Fibroblast of villous mesenchyme (primary cell): ENCODE measurements around the gene COQ5. TPM values are rescaled to one million over a fixed set of nuclear protein-coding genes. Genes with fewer than 3 reads are reported as not detected.
"Not testable (repeated sequence)": the region's sequence is repeated elsewhere in the genome, so short reads cannot be mapped to it uniquely, and the experiment has no call there.

Source experiments
- DNase-seq: peaks from one replicate; pipeline ENCODE4 v3.0.0-alpha.2; 2010; ENCODE audit warnings: low read depth
- H3K4me3 ChIP-seq: 2 replicates; pipeline ENCODE4 v1.5.1; 2011; ENCODE audit warnings: low read depth, mild to moderate bottlenecking, low read length
- total RNA-seq: library from RNA; depleted of rRNA; stranded (reverse); fragments of >200 nt; gene quantifications from 2 replicates; pipeline ENCODE4 v1.2.3, GENCODE V29; 2012
- TF ChIP-seq, protein P1 (sequence below): IDR thresholded peaks from 2 replicates; pipeline ENCODE4 v1.5.1; 2012; ENCODE audit warnings: low read depth, mild to moderate bottlenecking, low read length; ENCODE audit not compliant: insufficient read depth

COQ5 gene
- total RNA-seq, 1 donor = 29.8 TPM

DNA sequence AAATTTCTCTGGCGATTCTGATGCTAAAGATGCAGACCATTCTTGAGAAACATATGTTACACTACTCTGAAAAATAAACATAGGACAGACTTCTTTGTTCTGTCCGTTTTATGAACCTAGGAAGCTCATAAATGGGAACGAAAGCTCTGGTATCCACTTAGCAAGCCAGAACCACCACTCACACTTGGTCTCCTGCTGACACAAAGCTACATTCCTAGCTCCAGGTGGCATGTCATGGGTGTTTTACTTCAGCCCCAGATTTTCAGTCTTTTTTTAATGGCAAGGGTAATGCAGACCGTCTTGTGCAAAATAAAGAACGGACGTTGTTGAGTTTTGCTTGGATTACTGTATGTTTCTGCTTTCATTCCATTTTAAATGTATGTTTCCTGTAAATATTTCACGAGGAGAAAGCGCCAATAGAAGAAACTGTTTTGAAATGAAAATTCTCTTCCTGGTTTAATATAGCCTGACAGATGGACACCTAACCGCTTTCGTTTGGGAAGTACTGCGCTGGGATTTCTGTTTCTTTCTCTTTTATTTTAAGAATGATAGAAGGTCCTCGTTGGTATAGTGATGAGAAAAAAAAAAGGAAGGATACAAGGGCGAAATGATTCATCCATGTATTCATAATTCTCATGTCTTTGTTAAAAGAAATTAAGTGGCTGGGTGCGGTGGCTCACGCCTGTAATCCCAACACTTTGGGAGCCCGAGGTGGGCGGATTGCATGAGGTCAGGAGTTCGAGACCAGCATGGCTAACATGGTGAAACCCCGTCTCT is 871 bp upstream of the COQ5 start:
- TF ChIP-seq, protein P1, sequence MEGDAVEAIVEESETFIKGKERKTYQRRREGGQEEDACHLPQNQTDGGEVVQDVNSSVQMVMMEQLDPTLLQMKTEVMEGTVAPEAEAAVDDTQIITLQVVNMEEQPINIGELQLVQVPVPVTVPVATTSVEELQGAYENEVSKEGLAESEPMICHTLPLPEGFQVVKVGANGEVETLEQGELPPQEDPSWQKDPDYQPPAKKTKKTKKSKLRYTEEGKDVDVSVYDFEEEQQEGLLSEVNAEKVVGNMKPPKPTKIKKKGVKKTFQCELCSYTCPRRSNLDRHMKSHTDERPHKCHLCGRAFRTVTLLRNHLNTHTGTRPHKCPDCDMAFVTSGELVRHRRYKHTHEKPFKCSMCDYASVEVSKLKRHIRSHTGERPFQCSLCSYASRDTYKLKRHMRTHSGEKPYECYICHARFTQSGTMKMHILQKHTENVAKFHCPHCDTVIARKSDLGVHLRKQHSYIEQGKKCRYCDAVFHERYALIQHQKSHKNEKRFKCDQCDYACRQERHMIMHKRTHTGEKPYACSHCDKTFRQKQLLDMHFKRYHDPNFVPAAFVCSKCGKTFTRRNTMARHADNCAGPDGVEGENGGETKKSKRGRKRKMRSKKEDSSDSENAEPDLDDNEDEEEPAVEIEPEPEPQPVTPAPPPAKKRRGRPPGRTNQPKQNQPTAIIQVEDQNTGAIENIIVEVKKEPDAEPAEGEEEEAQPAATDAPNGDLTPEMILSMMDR = peak; percentile 8
- peak overlapping the region; percentile 60 for H3K4me3 ChIP-seq
- peak; percentile 70 for DNase-seq

DNA sequence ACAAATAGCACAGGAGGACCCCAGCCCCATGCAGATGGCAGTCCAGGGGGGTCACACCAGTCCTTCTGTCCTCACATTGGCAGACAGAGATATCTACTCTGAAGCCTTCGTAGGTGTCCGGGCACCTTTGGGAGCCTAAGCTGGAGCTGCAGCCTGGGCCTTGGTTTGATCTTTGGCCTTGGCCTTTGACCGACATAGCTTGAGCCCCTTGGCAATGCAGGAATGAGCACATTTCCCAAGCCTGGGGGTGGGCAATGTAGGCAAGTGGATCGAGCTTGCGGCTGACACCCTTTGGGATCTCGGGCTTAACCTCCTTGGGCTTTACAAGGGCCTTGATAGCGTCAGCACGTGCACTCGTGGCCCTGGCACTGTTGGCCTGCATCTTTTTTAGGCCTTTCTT is 6.4 kb downstream of the COQ5 start:
- no peak for DNase-seq
- H3K4me3 ChIP-seq = no peak overlapping the region
- TF ChIP-seq, protein P1 = no peak

DNA sequence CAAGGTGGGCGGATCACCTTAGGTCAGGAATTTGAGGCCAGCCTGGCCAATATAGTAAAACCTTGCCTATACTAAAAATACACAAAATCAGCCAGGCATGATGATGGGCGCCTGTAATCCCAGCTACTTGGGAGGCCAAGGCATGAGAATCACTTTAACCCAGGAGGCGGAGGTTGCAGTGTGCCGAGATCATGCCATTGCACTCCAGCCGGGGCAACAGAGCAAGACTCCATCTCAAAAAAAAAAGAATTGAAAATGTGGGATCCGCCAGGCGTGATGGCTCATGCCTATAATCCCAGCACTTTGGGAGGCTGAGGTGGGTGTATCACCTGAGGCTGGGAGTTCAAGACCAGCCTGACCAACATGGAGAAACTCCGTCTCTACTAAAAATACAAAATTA is 9.6 kb downstream of the COQ5 start:
- H3K4me3 ChIP-seq, DNase-seq: not testable (repeated sequence)

DNA sequence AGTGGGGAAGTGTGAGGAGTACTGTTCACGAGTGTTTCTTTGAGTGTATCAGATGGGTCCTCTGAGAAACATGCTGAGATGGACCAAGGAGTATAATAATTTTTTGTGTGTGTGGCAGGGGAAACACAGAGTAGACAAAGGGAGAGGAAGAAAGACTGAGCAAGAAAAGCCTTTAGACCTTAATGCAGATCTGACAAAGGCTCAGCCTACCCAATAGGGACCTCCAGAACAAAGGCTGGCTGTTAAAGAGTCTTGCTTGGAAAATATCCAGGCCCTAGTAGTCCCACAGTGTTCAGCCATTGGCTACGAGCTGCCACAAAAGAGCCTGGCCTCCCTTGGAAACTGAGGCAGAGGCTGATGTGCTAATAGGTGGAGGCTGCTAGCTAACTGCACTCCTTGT is 13.5 kb downstream of the COQ5 start:
- no peak overlapping the region for H3K4me3 ChIP-seq
- TF ChIP-seq, protein P1 = no peak
- no peak for DNase-seq

DNA sequence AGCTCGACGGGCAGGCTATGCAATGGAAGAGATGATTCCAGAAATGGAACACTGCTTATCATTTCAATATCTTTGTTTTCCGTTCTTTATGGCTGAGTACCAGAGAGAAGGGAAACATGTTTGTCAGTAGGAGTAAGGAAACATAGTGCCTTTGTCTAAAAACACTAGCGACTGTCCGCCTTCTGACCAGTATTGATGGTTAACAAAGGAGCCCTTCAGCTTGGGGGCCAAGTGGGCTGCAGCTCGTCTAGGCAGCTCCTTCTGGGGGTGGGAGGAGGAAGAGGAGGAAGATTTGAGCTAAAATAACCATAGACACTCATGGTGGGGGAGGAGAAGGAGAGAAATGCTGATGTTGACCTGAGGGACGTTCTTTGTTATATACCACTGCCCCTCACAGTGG is 15.0 kb downstream of the COQ5 start:
- TF ChIP-seq, protein P1 = no peak
- no peak overlapping the region for H3K4me3 ChIP-seq
- no peak for DNase-seq

DNA sequence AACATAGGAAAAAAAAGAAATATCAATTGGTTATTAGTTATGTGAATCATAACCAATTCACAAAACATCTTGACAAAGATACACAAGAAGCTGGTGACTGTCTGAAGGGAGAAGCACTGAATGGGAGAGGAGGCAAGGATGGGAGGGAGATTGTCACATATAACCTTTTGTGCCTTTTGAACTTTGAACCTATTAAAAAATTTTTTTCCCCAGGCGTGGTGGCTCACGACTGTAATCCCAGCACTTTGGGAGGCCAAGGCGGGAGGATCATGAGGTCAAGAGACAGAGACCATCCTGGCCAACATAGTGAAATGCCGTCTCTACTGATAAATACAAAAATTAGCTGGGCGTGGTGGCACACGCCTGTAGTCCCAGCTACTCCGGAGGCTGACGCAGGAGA is 20.4 kb downstream of the COQ5 start:
- no peak for DNase-seq
- H3K4me3 ChIP-seq = no peak overlapping the region
- TF ChIP-seq, protein P1 = no peak

DNA sequence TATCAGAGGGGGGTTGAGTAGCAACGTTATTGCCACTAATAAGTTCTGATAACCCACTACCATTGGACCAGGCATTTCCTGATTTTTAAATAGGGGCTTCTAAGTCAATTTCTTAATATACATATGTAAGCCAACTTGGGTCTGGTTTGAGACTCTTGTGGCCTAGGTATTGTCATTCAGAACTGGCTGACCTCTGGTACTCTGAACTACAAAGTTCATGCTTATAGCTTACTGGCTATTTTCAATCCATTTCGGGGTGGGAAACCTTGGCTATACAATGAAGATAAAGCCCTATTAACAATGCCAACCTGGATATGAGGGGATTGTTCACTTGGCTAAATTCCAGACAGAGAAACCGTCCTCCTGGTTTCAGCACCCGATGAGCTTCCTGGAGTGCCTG is 24.4 kb downstream of the COQ5 start:
- no peak overlapping the region for H3K4me3 ChIP-seq
- no peak for DNase-seq
- TF ChIP-seq, protein P1 = no peak
